NCI-H82 treated with DMSO at 0.1 percent for 48 hours (cell line): Measurements from ENCODE around the gene SELENOF.
"Not testable (repeated sequence)": the region's sequence is repeated elsewhere in the genome, so short reads cannot be mapped to it uniquely, and the experiment has no call there.

Source experiments
- DNase-seq: peaks from one replicate; lab custom pipeline; 2025; ENCODE audit not compliant: unreplicated experiment; lab: John Stamatoyannopoulos, UW

Gene SELENOF

GRCh38 chr1:86821956-86822355 lies 92.0 kb downstream of the SELENOF start:
- no peak for DNase-seq

- not testable (repeated sequence) for DNase-seq
These were observed 94.0 kb downstream of the SELENOF start for GRCh38 chr1:86819970-86820369.

GRCh38 chr1:86817246-86817826 lies 96.6 kb downstream of the SELENOF start:
- DNase-seq = peak; percentile 45

- peak; percentile 29 for DNase-seq
These were observed 99.8 kb downstream of the SELENOF start for GRCh38 chr1:86814118-86814517.
